SK-N-SH (cell line): Measurements from ENCODE around the gene TMEM178A. TPM values are rescaled to one million over a fixed set of nuclear protein-coding genes. Genes with fewer than 3 reads are reported as not detected.

ENCODE experiments used
- CTCF ChIA-PET: fragments of 300-600, 350-600 bp; formaldehyde crosslinking; extraction: SDS; loops from one replicate; lab custom pipeline; 2021; lab: Yijun Ruan, JAX
- POLR2A ChIA-PET: fragments of 350-600 bp; sonication (Branson Sonifier 250); formaldehyde crosslinking; extraction: SDS; loops from one replicate; lab custom pipeline; 2020; ENCODE audit warnings: antibody characterized with exemption, inconsistent platforms; lab: Yijun Ruan, JAX
- DNase-seq: peaks from one replicate; pipeline ENCODE4 v3.0.0; 2012
- H2AFZ ChIP-seq: fragments of 200-600 bp; sonication (generic); 2 replicates; pipeline ENCODE4 v1.8.1; 2016; ENCODE audit warnings: antibody characterized with exemption, mild to moderate bottlenecking, low read depth
- H3F3A ChIP-seq: fragments of 200-600 bp; sonication (generic); replicated peaks from 2 replicates; pipeline ENCODE3; 2016; ENCODE audit warnings: antibody characterized with exemption, mild to moderate bottlenecking; ENCODE audit not compliant: insufficient read depth
- H3K27ac ChIP-seq, 2 experiments: fragments of 200-500 bp in 1 of 2; fragments of 200-600 bp in 1 of 2; sonication (Bioruptor generic) in 1 of 2; sonication (generic), shearing (Covaris generic) in 1 of 2; 2 replicates each; pipeline versions ENCODE4 v1.5.1 to v1.6.1; 2014 to 2016; ENCODE audit warnings: low read depth in 2 of 2, inconsistent platforms in 1 of 2, low read length in 1 of 2, mild to moderate bottlenecking in 1 of 2, mixed read lengths in 1 of 2
- H3K27me3 ChIP-seq: fragments of 200-600 bp; sonication (generic), shearing (Covaris generic); 2 replicates; pipeline ENCODE4 v1.6.1; 2016; ENCODE audit warnings: mixed run types; ENCODE audit not compliant: insufficient read depth
- H3K36me3 ChIP-seq, 2 experiments: fragments of 200-500 bp in 1 of 2; fragments of 200-600 bp in 1 of 2; sonication (Bioruptor generic) in 1 of 2; sonication (generic) in 1 of 2; replicated peaks in 1 of 2; 2 replicates each; pipeline versions ENCODE3 to v1.5.1; 2014 to 2016; ENCODE audit warnings: low read length in 1 of 2, mild to moderate bottlenecking in 1 of 2; ENCODE audit not compliant: insufficient read depth in 2 of 2, control insufficient read depth in 1 of 2
- H3K4me1 ChIP-seq, 2 experiments: fragments of 200-500 bp in 1 of 2; fragments of 200-600 bp in 1 of 2; sonication (Bioruptor generic) in 1 of 2; sonication (generic), shearing (Covaris generic) in 1 of 2; 2 replicates each; pipeline versions ENCODE4 v1.5.1 to v1.6.1; 2014 to 2016; ENCODE audit warnings: low read depth in 1 of 2, low read length in 1 of 2, mixed run types in 1 of 2; ENCODE audit not compliant: insufficient read depth in 2 of 2, control insufficient read depth in 1 of 2
- H3K4me2 ChIP-seq: fragments of 200-600 bp; sonication (generic), shearing (Covaris generic); 2 replicates; pipeline ENCODE4 v1.6.1; 2017; ENCODE audit warnings: mixed run types
- H3K4me3 ChIP-seq, 2 experiments: fragments of 200-500 bp in 1 of 2; fragments of 200-600 bp in 1 of 2; sonication (Bioruptor generic) in 1 of 2; sonication (generic), shearing (Covaris generic) in 1 of 2; 2 replicates each; pipeline versions ENCODE4 v1.5.1 to v1.8.1; 2014 to 2016; ENCODE audit warnings: low read depth in 2 of 2, inconsistent platforms in 1 of 2, low read length in 1 of 2, mild to moderate bottlenecking in 1 of 2, mixed read lengths in 1 of 2, moderate library complexity in 1 of 2
- H3K79me2 ChIP-seq: fragments of 200-600 bp; sonication (generic); 2 replicates; pipeline ENCODE4 v1.8.1; 2017; ENCODE audit warnings: mild to moderate bottlenecking; ENCODE audit not compliant: insufficient read depth
- H3K9ac ChIP-seq: fragments of 200-600 bp; sonication (generic); 2 replicates; pipeline ENCODE4 v1.6.1; 2017; ENCODE audit warnings: mixed run types
- H3K9me2 ChIP-seq: fragments of 200-600 bp; sonication (generic); 2 replicates; pipeline ENCODE4 v1.6.1; 2017; ENCODE audit warnings: mixed run types
- H3K9me3 ChIP-seq: fragments of 200-600 bp; sonication (generic); 2 replicates; pipeline ENCODE4 v1.6.1; 2017; ENCODE audit warnings: mixed run types, mild to moderate bottlenecking, moderate library complexity
- H4K20me1 ChIP-seq: fragments of 200-600 bp; sonication (generic); 2 replicates; pipeline ENCODE4 v1.6.1; 2017; ENCODE audit warnings: mild to moderate bottlenecking, mixed run types; ENCODE audit not compliant: insufficient read depth
- CHD2 ChIP-seq: fragments of 150-350 bp; IDR thresholded peaks from 2 replicates; pipeline ENCODE4 v1.6.1; 2018; ENCODE audit warnings: low read length; ENCODE audit not compliant: partially characterized antibody
- ELF1 ChIP-seq: IDR thresholded peaks from 2 replicates; pipeline ENCODE4 v1.4.0; 2012
- EZH2phosphoT487 ChIP-seq: fragments of 200-600 bp; sonication (generic); IDR thresholded peaks from 2 replicates; pipeline ENCODE4 v1.6.1; 2017; ENCODE audit warnings: low read depth, mixed run types, mild to moderate bottlenecking, antibody characterized with exemption, moderate library complexity, borderline replicate concordance
- FOXJ3 ChIP-seq: sonication (generic); formaldehyde crosslinking; IDR thresholded peaks from 2 replicates; pipeline ENCODE4 v1.5.1; 2020; ENCODE audit warnings: mild to moderate bottlenecking, missing genetic modification reagents
- GABPA ChIP-seq: IDR thresholded peaks from 2 replicates; pipeline ENCODE4 v1.4.0; 2012; ENCODE audit warnings: low read depth, mild to moderate bottlenecking
- JUND ChIP-seq: IDR thresholded peaks from 2 replicates; pipeline ENCODE4 v1.4.0; 2012
- MXI1 ChIP-seq: IDR thresholded peaks from 2 replicates; pipeline ENCODE4 v1.6.1; 2012; ENCODE audit warnings: mild to moderate bottlenecking, low read depth, low read length, improper control_type of control experiment
- PBX3 ChIP-seq: IDR thresholded peaks from 2 replicates; pipeline ENCODE4; 2012
- POLR2AphosphoS5 ChIP-seq: IDR thresholded peaks from 2 replicates; pipeline ENCODE4 v1.6.1; 2012; ENCODE audit warnings: low read depth, low read length
- RXRA ChIP-seq: IDR thresholded peaks from 2 replicates; pipeline ENCODE4 v1.4.0; 2012; ENCODE audit warnings: low read depth, mild to moderate bottlenecking, borderline replicate concordance
- SIN3A ChIP-seq: IDR thresholded peaks from 2 replicates; pipeline ENCODE4 v1.6.1; 2012; ENCODE audit warnings: low read depth, mild to moderate bottlenecking, low read length, moderate library complexity, borderline replicate concordance
- SMC3 ChIP-seq: IDR thresholded peaks from 2 replicates; pipeline ENCODE4 v1.6.1; 2012; ENCODE audit warnings: low read depth, low read length, improper control_type of control experiment
- TAF1 ChIP-seq: IDR thresholded peaks from 2 replicates; pipeline ENCODE4 v1.6.1; 2012; ENCODE audit warnings: low read depth, mild to moderate bottlenecking, low read length, moderate library complexity, borderline replicate concordance
- TEAD4 ChIP-seq: IDR thresholded peaks from 2 replicates; pipeline ENCODE4 v1.4.0; 2012; ENCODE audit warnings: mild to moderate bottlenecking, borderline replicate concordance; ENCODE audit not compliant: insufficient read depth
- YY1 ChIP-seq: IDR thresholded peaks from 2 replicates; pipeline ENCODE4 v1.4.0; 2012; ENCODE audit warnings: low read depth, mild to moderate bottlenecking
- ZBTB33 ChIP-seq: IDR thresholded peaks from 2 replicates; pipeline ENCODE4 v1.4.0; 2012; ENCODE audit warnings: low read depth, borderline replicate concordance
- WGBS: methylation state at CpG from one replicate; pipeline ENCODE4 v1.1.6; 2017; ENCODE audit warnings: low lambda C conversion rate; 5-methylcytosine and 5-hydroxymethylcytosine counted together
- polyA plus RNA-seq, 3 experiments: library from polyadenylated mRNA; depleted of rRNA; stranded (reverse); fragments of >200 nt; gene quantifications; 2 replicates each; pipeline ENCODE4 v1.2.3, GENCODE V29; 2012
- TF ChIP-seq, protein P1 (sequence below): IDR thresholded peaks from 2 replicates; pipeline ENCODE4 v1.4.0; 2012; ENCODE audit warnings: low read depth, borderline replicate concordance
- TF ChIP-seq, protein P2 (sequence below): IDR thresholded peaks from 2 replicates; pipeline ENCODE4 v1.6.1; 2012; ENCODE audit warnings: mild to moderate bottlenecking, low read depth, low read length, moderate library complexity
- TF ChIP-seq, protein P3 (sequence below): fragments of 150-350 bp; IDR thresholded peaks from 2 replicates; pipeline ENCODE4 v1.6.1; 2016; ENCODE audit warnings: mild to moderate bottlenecking, low read depth, low read length
- TF ChIP-seq, protein P4 (sequence below): IDR thresholded peaks from 2 replicates; pipeline ENCODE4 v1.4.0; 2012; ENCODE audit warnings: low read depth

TMEM178A gene
- polyA plus RNA-seq, 1 of the 3 experiments (the other 2 are of a cell fraction) = 0.84 TPM

DNA sequence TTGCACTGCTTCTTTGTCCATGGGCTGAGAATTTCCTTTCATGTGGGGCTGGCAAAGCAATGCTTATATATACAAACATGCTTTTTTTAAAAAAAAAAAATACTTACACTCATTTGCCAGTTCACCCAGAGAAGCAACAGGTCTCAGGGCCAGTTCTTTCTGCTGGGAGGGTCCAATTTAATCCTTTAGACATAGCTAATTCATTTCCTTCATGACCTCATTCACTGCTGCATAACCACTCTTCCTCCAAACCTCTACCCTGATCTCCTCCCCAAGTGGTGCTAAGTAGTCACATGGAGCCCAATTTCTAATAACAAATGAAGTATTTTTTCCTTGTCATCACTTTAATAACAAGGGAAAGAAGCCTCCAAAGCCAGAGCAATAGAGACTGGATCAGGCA is 17.1 kb upstream of the TMEM178A start:
- Histone ChIP-seq H3K9ac (no peak overlapping the region), H3F3A (no peaks in the 10 kb centered on the region), H3K9me3 (no peaks in the 10 kb centered on the region), H3K27ac (no peak overlapping the region), H3K4me3 (no peak overlapping the region), H3K9me2 (no peaks in the 10 kb centered on the region), H3K79me2 (no peaks in the 10 kb centered on the region), H4K20me1 (no peaks in the 10 kb centered on the region), H3K36me3 (no peaks in the 10 kb centered on the region), H3K27me3 (no peaks in the 10 kb centered on the region), H3K4me2 (no peak overlapping the region), H3K4me1 (no peaks in the 10 kb centered on the region), H2AFZ (no peak overlapping the region)
- CTCF ChIA-PET = interaction anchor here (0.7 to 1.6 kb wide), 3 partner anchors 11 to 98 kb away, joined by 3 to 5 read pairs (median 3); no protein-coding TSS in a partner anchor
- TF ChIP-seq SIN3A (no peak), ELF1 (no peak), EZH2phosphoT487 (no peak), GABPA (no peak), CHD2 (no peak), FOXJ3 (no peak), TEAD4 (no peak), JUND (no peak)
- TF ChIP-seq, protein P1, sequence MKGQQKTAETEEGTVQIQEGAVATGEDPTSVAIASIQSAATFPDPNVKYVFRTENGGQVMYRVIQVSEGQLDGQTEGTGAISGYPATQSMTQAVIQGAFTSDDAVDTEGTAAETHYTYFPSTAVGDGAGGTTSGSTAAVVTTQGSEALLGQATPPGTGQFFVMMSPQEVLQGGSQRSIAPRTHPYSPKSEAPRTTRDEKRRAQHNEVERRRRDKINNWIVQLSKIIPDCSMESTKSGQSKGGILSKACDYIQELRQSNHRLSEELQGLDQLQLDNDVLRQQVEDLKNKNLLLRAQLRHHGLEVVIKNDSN = no peak
- TF ChIP-seq, protein P2, sequence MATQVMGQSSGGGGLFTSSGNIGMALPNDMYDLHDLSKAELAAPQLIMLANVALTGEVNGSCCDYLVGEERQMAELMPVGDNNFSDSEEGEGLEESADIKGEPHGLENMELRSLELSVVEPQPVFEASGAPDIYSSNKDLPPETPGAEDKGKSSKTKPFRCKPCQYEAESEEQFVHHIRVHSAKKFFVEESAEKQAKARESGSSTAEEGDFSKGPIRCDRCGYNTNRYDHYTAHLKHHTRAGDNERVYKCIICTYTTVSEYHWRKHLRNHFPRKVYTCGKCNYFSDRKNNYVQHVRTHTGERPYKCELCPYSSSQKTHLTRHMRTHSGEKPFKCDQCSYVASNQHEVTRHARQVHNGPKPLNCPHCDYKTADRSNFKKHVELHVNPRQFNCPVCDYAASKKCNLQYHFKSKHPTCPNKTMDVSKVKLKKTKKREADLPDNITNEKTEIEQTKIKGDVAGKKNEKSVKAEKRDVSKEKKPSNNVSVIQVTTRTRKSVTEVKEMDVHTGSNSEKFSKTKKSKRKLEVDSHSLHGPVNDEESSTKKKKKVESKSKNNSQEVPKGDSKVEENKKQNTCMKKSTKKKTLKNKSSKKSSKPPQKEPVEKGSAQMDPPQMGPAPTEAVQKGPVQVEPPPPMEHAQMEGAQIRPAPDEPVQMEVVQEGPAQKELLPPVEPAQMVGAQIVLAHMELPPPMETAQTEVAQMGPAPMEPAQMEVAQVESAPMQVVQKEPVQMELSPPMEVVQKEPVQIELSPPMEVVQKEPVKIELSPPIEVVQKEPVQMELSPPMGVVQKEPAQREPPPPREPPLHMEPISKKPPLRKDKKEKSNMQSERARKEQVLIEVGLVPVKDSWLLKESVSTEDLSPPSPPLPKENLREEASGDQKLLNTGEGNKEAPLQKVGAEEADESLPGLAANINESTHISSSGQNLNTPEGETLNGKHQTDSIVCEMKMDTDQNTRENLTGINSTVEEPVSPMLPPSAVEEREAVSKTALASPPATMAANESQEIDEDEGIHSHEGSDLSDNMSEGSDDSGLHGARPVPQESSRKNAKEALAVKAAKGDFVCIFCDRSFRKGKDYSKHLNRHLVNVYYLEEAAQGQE = no peak
- TF ChIP-seq, protein P3, sequence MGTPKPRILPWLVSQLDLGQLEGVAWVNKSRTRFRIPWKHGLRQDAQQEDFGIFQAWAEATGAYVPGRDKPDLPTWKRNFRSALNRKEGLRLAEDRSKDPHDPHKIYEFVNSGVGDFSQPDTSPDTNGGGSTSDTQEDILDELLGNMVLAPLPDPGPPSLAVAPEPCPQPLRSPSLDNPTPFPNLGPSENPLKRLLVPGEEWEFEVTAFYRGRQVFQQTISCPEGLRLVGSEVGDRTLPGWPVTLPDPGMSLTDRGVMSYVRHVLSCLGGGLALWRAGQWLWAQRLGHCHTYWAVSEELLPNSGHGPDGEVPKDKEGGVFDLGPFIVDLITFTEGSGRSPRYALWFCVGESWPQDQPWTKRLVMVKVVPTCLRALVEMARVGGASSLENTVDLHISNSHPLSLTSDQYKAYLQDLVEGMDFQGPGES = no peak
- POLR2A ChIA-PET = no interaction called here
- no peak for DNase-seq

GRCh38 chr2:39649511-39649910 is 16.2 kb upstream of the TMEM178A start:
- WGBS = 98% methylated on average over 2 of the region's 2 CpGs
- H3K4me2 ChIP-seq = no peak overlapping the region
- H3K79me2 ChIP-seq = no peaks in the 10 kb centered on the region
- CTCF ChIA-PET = no interaction called here
- no peaks in the 10 kb centered on the region for H3F3A ChIP-seq
- H3K4me1 ChIP-seq = no peaks in the 10 kb centered on the region
- no peaks in the 10 kb centered on the region for H3K9me3 ChIP-seq
- no peak overlapping the region; the same call in 1 of the 2 replicates for H2AFZ ChIP-seq
- H3K27ac ChIP-seq = no peak overlapping the region
- H3K4me3 ChIP-seq = no peak overlapping the region
- no peaks in the 10 kb centered on the region for H3K27me3 ChIP-seq
- no peaks in the 10 kb centered on the region for H3K36me3 ChIP-seq
- no peak for DNase-seq
- POLR2A ChIA-PET = no interaction called here
- H4K20me1 ChIP-seq = no peaks in the 10 kb centered on the region
- H3K9me2 ChIP-seq = no peaks in the 10 kb centered on the region
- H3K9ac ChIP-seq = no peak overlapping the region
- TF ChIP-seq POLR2AphosphoS5 = no peak
- TF ChIP-seq YY1 = no peak
- TF ChIP-seq PBX3 = no peak
- TF ChIP-seq, protein P4, sequence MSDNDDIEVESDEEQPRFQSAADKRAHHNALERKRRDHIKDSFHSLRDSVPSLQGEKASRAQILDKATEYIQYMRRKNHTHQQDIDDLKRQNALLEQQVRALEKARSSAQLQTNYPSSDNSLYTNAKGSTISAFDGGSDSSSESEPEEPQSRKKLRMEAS = no peak
- no peak for TF ChIP-seq TAF1
- no peak for TF ChIP-seq EZH2phosphoT487
- no peak for TF ChIP-seq SIN3A
- TF ChIP-seq ZBTB33 = no peak
- no peak for TF ChIP-seq SMC3
- TF ChIP-seq RXRA = no peak
- TF ChIP-seq MXI1 = no peak
